Measurements from ENCODE around the gene CFAP90.

The CFAP90 gene

DNA sequence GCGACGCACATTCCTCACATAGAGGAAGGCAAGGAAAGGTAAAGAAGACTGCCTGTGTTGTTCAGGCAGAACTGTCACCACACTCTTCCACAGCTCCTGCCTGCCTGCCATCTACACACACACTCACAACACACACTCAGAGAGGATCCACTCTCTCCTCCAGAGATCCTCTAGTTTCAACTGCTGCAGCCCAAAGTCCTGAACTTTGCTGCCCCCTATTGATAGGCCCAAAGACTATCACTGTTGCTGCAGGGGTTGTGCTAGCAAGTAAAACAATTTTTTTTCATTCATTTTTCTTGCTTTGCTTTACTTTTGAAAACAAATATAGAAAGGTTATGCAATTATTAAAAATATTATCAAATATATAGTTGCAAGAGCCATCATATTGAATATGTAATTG is 5.9 kb upstream of the CFAP90 start:
- no peak overlapping the region for H3K4me3 ChIP-seq (ENCODE audit: low read depth, low read length)
- TF ChIP-seq, protein P1, sequence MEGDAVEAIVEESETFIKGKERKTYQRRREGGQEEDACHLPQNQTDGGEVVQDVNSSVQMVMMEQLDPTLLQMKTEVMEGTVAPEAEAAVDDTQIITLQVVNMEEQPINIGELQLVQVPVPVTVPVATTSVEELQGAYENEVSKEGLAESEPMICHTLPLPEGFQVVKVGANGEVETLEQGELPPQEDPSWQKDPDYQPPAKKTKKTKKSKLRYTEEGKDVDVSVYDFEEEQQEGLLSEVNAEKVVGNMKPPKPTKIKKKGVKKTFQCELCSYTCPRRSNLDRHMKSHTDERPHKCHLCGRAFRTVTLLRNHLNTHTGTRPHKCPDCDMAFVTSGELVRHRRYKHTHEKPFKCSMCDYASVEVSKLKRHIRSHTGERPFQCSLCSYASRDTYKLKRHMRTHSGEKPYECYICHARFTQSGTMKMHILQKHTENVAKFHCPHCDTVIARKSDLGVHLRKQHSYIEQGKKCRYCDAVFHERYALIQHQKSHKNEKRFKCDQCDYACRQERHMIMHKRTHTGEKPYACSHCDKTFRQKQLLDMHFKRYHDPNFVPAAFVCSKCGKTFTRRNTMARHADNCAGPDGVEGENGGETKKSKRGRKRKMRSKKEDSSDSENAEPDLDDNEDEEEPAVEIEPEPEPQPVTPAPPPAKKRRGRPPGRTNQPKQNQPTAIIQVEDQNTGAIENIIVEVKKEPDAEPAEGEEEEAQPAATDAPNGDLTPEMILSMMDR (IDR thresholded peaks at IDR 0.05; ENCODE audit: insufficient read depth, low read depth, low read length, missing control alignments), result peak; percentile 52
- DNase-seq (ENCODE audit: low read depth), result peak; percentile 35

DNA sequence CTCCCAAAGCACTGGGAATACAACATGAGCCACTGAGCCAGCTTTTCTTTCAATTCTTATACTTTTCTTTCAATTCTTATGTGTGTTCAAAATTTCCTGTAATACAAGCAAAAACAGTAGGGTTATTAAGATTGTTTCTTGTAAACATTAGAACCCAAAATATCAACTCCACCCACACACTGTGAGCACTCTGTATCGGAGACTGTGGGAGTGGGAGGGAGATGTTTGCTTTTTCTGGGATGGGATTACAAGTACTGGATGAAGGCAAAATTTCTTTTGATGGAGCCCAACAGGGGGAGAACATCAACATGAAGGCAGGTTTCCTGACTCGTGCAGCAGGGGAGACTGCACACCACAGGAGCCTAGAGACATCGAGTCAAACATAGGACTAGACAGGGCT is 4.7 kb upstream of the CFAP90 start:
- no peak overlapping the region for H3K4me3 ChIP-seq (ENCODE audit: low read depth, low read length)
- TF ChIP-seq, protein P1 (IDR thresholded peaks at IDR 0.05; ENCODE audit: insufficient read depth, low read depth, low read length, missing control alignments), result no peak
- no peak for DNase-seq (ENCODE audit: low read depth)

DNA sequence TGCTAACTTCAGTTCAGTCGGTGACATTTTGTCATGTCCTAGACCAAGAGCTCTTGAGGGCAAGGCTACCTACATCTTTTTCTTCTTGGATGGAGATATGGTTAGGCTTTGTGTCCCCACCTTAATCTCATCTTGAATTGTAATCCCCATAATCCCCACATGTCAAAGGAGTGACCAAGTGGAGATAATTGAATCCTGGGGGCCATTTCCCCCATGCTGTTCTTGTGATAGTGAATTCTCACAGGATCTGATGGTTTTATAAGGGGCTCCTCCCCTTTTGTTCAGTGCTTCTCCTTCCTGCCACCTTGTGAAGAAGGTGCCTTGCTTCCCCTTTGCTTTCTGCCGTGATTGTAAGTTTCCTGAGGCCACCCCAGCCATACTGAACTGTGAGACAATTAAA is 2.1 kb upstream of the CFAP90 start:
- TF ChIP-seq, protein P1 (IDR thresholded peaks at IDR 0.05; ENCODE audit: insufficient read depth, low read depth, low read length, missing control alignments), result no peak
- DNase-seq (ENCODE audit: low read depth), result no peak
- H3K4me3 ChIP-seq (ENCODE audit: low read depth, low read length), result no peak overlapping the region

DNA sequence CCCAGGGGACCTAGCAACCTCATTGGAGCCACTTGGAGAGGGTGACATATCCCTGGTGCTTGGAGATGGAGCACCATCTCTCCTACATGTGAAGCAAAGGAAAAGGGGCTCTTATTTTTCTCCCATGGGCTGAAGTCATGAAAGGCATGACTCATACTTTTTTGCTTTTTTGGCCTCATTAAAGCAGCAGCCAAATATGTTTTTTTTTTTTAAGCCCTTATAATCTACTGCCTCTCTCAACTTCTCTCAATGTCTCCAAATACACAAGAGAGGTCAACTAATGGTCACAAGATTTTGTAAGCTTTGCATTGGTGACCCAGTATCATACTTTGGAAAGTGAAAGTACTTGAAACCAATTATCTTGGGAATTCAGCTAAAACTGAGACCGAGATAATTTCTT is 1.6 kb upstream of the CFAP90 start:
- TF ChIP-seq, protein P1 (IDR thresholded peaks at IDR 0.05; ENCODE audit: insufficient read depth, low read depth, low read length, missing control alignments), result no peak
- DNase-seq (ENCODE audit: low read depth), result no peak
- H3K4me3 ChIP-seq (ENCODE audit: low read depth, low read length), result no peak overlapping the region

DNA sequence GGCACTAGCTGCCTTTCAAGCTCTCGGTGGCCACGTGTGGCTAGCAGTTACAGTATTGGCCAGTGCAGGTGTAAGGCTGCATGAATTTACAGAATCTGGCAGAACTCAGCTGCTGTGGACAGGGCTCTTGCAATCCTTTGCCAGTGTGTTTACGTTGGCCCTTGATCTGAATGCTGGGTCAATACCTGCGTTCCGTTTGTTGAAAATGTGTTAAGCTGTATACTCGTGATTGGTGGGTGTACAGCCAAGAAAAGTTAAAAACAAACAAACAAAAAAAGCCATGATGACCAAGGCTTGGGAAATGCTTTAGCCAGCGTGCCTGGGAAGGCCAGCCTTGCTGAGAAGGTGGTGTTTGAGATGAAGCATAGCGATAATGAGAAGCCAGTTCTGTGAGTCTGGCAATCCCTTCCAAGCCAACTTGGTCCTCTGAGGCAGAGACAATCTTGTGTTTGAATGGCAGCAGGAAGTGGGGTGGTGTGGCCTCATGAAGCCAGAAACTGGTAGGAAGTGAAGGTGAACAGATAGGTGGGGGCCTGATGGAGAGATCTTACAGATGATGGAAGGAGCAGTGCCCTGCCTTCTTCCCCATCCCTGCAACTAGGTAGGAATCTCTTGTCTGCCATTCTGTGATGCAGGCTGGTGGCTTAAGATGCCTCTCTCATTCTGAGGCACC is 820 bp upstream of the CFAP90 start:
- TF ChIP-seq, protein P1 (IDR thresholded peaks at IDR 0.05; ENCODE audit: insufficient read depth, low read depth, low read length, missing control alignments), result no peak
- H3K4me3 ChIP-seq (ENCODE audit: low read depth, low read length), result no peak overlapping the region
- DNase-seq (ENCODE audit: low read depth), result no peak

DNA sequence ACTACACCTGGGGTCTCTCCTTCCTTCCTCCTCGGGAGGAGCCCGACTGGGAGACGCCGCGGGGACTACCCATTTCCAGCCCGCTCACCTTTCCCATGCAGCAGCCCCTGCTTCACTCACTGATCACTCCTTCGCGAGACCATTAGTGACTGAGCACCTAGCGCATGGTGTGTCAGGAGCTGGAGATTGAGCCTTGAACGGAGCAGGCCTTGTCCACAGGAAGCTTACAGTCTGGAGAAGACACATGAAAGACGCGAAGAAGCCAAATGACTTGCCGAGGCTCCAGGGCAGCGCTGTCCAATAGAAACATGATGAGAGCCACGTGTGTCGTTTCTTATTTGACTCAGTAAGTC is 283 bp upstream of the CFAP90 start:
- TF ChIP-seq, protein P1 (IDR thresholded peaks at IDR 0.05; ENCODE audit: insufficient read depth, low read depth, low read length, missing control alignments), result no peak
- H3K4me3 ChIP-seq (ENCODE audit: low read depth, low read length), result no peak overlapping the region
- DNase-seq (ENCODE audit: low read depth), result no peak
